HG02623 (cell line): ENCODE results near the gene MED12.

Experiments
- ATAC-seq: cut with Tn5 transposase; IDR thresholded peaks from one replicate; pipeline ENCODE4 v1.9.1; 2021; ENCODE audit warnings: moderate library complexity; ENCODE audit not compliant: unreplicated experiment

The MED12 gene

GRCh38 chrX:71107245-71107644 lies 11.2 kb upstream of the MED12 start:
- ATAC-seq, result no peak

GRCh38 chrX:71107762-71108360 lies 10.5 kb upstream of the MED12 start:
- no peak for ATAC-seq

DNA sequence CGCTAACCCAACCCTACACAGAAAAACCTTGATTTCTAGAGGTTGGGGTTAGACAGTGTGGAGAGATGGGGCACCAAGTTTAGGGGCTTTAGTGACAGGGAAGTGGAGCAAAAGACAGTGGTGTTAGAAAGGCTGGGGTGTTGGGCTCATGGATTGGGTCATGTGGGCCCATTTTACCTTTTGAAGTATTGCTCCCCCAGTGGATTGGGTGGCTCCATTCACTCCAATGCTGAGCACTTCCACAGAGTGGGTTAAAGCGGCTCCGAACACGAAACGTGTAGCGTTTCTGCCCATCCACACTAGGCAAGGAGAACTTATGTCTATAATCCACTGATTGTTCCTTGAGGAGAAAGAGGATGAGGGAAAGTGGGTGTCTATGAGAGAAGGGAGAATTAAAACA lies 9.3 kb upstream of the MED12 start:
- ATAC-seq, result no peak

DNA sequence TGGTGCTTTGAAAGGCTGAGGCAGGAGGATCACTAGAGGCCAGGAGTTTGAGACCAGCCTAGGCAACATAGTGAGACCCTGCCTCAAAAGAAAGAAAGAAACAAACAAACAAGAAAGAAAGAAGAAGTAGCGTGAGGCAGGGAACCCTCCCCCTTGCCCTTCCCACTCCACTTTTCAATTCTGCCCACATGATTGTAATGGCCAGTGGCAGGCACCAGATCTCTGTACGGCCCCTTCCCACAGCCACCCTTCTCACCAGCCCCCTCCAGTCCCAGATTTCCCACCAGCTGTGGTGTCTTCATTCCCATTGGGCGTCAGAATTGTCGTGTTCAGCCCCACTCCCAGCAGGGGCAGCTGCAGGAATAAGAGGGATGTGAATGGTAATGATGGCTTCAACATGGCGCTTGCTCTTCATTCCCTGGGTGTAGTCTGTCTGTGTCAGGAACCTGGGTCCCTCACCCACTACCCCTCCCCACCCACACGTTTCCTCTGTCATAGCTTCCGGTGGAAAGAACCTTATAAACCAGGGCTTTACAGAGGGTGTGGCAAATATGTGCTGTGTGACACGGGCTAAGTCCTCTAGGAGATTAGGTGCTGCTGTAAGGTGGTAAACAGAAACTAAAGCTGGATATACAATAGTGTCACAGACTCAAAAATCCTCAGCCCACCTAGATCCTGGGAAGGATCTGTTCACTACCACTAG lies 7.1 kb upstream of the MED12 start, which contains the start of gene IL2RG:
IL2RG (minus strand) TSS at position 437 of the 703 bp plus-strand sequence; CDS start at position 399, 38 bp downstream.
- peak; percentile 89 for ATAC-seq

DNA sequence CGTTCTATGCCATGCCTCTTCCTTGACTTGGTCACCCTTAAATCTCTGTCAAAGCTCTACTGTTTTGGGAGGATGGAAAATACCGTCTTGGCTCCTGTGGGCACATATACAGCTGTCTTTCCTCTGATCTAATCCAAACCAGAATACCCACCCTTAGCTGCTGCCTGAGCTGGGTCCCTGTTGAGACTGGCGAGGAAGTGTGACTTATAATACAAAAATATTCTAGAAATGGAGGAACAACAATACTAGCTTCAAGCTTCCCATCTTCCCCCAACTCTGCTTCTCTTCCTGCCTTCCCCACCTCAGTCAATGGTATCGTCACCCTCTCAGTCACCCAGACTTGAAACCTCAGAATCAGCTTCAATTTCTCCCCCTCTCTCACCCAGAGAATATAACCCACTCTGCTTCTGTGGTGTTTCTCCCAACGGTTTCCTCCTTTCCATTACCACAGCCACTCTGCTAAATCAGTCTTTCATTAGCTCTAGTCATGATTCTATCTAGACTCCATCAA lies 6.4 kb upstream of the MED12 start:
- peak; percentile 16 for ATAC-seq

DNA sequence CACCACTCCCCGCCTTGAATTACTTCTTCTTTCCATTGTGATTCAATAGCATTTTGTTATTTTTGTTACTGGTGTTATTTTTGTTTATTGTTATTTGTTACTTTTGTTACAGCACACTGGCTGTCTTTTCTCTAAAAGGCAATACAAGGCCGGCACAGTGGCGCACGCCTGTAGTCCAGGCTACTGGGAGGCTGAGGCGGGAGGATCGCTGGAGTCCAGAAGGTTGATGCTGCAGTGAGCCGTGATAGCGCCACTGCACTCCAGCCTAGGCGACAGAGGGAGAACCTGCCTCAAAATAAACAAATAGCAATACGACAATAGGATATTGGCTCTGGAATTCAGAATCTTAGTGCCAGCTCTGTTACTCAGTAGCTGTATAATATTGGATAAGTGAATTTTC lies 1.0 kb upstream of the MED12 start:
- ATAC-seq, result no peak

DNA sequence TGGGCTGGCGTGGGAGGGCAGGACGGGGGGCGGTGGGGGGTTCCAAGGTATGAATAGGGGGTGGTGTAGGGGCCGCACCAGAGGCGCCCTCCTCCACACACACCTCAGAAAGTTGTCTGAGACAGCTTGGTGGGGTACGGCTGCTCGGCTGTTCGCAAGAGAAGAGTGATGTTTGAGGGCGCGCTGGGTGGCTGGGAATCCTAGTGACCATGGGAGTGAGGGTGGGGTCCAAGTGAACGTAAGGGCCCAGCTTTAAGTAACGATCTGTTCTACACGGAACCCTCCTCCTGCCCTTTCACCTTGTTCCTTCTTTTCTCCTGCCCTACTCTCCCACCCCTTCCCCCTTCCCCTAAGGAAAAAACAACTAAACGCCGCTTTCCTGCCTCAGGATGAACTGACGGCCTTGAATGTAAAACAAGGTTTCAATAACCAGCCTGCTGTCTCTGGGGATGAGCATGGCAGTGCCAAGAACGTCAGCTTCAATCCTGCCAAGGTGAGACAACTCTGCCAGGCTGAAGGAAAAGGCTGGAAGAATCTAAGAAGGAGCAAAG lies 664 bp downstream of the MED12 start:
- no peak for ATAC-seq

- no peak for ATAC-seq
These were observed 9.9 kb downstream of the MED12 start for GRCh38 chrX:71128166-71128833.

DNA sequence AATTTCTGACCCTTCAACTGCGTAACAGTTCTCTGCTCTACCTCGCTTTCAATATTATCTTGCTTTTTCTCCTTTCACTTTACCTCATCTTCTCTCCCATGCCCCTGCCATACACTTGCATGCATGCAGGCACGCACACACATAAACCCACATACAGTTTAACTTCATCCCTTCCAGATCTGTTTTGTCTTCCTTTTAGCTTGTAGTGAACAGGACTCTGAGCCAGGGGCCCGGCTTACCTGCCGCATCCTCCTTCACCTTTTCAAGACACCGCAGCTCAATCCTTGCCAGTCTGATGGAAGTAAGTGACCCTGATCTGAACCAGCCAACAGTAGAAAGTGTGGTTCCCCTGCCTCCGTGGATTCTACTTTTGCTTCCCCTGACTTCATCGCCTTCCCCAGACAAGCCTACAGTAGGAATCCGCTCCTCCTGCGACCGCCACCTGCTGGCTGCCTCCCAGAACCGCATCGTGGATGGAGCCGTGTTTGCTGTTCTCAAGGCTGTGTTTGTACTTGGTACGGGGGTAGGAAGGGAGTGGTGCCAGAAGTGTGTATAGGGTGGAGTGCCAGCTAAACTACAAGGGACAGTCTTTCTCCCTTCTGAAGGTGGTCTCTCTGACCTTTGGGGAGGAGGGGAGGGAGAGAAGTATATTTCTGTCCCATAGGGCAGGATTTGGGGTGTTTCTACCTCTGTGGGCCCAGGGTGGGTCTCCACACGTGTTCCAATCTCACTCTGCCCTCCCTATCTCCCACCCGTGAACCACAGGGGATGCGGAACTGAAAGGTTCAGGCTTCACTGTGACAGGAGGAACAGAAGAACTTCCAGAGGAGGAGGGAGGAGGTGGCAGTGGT lies 10.7 kb downstream of the MED12 start:
- peak; percentile 72 for ATAC-seq

GRCh38 chrX:71131510-71131909 lies 13.1 kb downstream of the MED12 start:
- no peak for ATAC-seq

- no peak for ATAC-seq
These were observed 22.0 kb downstream of the MED12 start for GRCh38 chrX:71140440-71140839.

DNA sequence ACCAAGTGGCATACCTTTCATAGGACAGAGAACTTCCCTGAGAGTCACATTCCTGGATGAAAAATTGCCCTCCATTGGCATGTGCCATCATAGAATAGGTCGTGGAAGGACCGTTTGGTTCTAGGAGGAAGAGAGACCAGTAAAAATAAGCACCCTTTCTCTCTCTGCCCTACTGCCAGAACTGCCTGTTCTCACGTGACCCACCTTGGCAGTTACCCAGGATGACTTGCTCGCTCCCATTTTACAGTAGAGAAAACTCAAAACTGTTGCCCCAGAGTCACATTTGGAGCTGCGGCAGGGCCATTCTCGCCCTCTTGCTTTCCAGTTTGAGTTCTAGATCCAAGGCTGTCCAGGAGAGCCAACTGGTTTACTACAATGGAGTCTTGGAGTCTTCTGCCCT lies 25.1 kb downstream of the MED12 start:
- no peak for ATAC-seq

- no peak for ATAC-seq
These were observed 26.3 kb downstream of the MED12 start, which contains the start of gene NLGN3 for GRCh38 chrX:71144651-71145050. Gene NLGN3, plus strand, starts transcription at chrX:71144841. Its CDS starts 2,909 bp downstream, at chrX:71147750.

- ATAC-seq, result no peak
These were observed 29.3 kb downstream of the MED12 start for GRCh38 chrX:71147496-71148277.

- ATAC-seq, result no peak
These were observed 29.9 kb downstream of the MED12 start for GRCh38 chrX:71148278-71148663.

DNA sequence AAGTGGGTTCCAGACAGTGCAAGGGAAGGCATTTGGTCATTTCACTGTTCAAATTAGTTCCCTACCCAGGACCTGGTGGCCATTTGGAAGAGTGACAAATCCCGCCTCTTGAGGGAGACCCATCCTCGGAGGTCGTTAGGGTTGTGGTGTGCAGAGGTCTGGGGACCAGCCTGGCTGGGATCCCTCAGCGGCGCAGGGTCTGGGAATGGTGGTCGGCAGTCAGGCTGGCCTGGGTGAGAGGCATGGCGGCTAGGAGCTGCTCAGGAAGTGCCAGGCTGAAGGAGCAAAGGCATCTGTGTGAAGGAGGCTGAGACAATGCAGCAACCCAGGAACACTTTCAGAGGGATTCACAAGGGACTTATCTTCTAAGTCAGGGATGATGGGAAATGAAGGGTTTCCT lies 33.0 kb downstream of the MED12 start:
- no peak for ATAC-seq

DNA sequence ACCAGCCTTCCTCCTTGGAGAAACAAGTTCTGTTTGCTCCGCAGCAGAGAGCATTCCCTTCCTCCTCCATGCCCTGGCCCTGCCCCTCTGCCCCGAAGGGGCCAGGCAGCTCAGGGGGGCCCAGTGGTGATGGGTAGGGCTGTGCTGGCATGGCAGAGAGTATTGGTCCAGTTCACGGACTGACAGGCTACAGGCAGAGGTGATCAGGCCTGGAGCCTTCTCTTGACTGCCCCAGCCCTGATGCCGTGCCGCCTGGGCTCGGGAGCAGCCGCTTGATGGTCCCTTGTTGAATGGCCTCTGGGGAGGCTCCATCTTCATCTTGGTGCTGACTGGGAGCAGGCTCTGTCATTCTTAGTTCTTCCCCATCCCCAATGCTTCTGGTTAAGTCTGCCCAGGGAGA lies 35.8 kb downstream of the MED12 start:
- ATAC-seq, result no peak

DNA sequence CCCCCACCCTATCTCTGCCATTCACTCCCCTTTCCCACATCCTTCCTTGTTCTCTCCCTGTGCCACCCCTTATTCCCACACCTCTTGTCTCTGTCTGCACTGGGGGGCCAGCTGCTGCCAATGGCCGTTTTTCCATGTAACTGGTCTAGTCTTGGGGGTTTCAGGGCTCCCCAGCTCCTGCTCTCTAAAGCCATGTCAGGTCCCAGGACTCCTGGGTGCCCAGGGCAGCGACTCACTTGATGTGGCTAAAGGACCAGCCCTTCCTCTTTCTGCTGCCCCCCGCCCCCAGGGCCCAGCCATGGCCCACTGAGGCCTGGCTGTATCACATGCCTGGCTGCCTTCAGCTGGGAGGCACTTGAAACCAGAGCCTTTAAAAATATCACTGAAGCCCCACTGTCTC lies 36.2 kb downstream of the MED12 start:
- no peak for ATAC-seq

GRCh38 chrX:71158603-71159002 lies 40.2 kb downstream of the MED12 start:
- no peak for ATAC-seq

GRCh38 chrX:71159335-71159734 lies 40.9 kb downstream of the MED12 start:
- no peak for ATAC-seq
